ENCODE measurements around the gene LIN7A.
"Not testable (repeated sequence)": the region's sequence is repeated elsewhere in the genome, so short reads cannot be mapped to it uniquely, and the experiment has no call there.

DNA sequence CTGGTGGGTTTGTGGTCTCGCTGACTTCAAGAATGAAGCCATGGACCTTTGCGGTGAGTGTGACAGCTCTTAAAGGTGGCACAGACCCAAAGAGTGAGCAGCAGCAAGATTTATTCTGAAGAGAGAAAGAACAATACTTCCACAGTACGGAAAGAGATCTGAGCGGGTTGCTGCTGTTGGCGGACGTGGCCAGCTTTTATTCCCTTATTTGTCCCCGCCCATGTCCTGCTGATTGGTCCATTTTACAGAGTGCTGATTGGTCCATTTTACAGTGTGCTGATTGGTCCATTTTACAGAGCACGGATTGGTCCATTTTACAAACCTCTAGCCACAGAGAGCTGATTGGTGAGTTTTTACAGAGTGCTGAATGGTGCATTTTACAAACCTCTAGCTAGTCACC is 59.3 kb downstream of the LIN7A start:
- not testable (repeated sequence) for TF ChIP-seq POLR2A, CTCF (IDR thresholded peaks at IDR 0.05)

Data from uterus (tissue), 2 donors.